HG03108 (cell line): ENCODE measurements around the gene GRAPL.
"Not testable (repeated sequence)": the region's sequence is repeated elsewhere in the genome, so short reads cannot be mapped to it uniquely, and the experiment has no call there.

Source experiments
- ATAC-seq: cut with Tn5 transposase; IDR thresholded peaks from one replicate; pipeline ENCODE4 v1.9.1; 2021; ENCODE audit warnings: moderate library complexity; ENCODE audit not compliant: unreplicated experiment

The GRAPL gene

DNA sequence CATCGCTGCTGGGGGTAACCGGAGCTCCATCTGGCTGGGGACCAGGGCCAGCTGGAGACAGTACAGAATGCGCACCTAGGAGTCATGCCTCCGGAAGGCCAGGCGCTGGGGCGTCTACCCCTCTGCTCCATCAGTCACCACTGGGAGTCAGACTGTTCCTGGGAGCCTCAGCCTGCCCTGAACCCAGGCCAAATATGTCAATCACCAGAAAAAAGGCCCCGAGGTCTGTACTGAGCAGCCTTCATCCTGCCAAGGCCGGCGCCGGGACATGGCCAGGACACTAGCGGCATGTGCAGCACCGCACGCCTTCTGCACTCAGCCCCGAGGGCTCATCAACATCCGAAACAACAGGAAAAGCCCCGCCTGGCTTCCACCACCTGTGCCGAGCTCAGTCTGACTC, 8.7 kb downstream of the GRAPL start:
- not testable (repeated sequence) for ATAC-seq

GRCh38 chr17:19136605-19137004, 9.2 kb downstream of the GRAPL start:
- not testable (repeated sequence) for ATAC-seq

GRCh38 chr17:19137959-19138358, 10.6 kb downstream of the GRAPL start:
- ATAC-seq: not testable (repeated sequence)

DNA sequence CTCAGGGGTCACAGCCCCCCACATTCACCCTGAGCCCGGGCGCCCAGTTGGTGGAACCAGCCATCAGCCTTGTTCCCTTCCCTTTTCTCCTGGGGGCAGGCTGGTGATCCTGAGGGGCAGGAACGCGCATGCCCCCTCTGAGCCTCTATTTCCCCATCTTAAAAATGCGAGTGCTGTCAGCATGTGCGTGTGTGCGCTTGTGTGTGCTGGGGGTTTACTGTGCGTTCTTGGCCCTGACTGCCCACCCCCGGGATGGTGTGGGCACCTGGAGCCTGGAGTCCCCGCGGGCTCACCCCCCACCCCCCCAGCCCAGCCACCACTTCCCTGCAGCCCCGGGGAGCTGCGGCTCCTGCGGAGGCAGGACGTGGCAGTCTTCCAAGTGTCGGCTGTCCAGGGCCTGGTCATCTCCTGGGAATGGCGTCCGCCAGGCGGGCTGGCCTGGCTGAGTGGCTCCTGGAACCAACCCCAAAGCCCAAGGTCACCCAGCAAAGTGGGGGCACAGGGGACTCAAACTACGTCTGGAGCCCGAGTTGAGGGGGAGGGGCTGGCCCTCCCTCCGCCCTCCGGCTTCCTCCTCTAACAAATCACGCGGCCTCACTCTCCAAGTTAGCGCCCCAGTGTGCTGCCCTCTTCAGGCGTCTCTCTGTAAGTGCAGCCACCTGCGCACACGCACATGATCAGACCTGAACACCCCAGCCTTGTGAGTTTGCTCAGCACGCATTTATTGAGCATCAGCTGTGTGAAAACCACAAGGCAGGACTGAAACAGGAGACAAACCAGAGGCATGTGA, 14.2 kb downstream of the GRAPL start:
- not testable (repeated sequence) for ATAC-seq

DNA sequence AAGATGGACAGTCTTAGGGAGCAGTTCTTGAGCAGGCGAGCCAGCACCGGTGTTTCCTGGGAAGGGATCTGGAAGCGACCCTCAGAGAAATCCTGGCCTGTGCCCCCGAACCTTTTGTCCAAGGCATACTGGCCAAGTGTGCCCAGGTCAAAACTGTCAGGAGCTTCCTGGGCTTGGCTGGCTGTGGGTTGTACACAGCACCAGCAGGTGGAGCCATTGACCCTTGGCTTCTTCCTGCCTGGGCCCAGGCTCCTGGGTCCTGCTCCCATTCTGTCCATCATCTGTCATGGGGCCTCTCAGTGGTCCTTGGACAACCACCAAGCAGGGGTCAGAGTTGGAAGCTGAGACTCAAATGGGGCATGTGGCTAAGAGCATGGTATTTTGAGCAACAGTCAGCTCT, 15.0 kb downstream of the GRAPL start:
- ATAC-seq: not testable (repeated sequence)

DNA sequence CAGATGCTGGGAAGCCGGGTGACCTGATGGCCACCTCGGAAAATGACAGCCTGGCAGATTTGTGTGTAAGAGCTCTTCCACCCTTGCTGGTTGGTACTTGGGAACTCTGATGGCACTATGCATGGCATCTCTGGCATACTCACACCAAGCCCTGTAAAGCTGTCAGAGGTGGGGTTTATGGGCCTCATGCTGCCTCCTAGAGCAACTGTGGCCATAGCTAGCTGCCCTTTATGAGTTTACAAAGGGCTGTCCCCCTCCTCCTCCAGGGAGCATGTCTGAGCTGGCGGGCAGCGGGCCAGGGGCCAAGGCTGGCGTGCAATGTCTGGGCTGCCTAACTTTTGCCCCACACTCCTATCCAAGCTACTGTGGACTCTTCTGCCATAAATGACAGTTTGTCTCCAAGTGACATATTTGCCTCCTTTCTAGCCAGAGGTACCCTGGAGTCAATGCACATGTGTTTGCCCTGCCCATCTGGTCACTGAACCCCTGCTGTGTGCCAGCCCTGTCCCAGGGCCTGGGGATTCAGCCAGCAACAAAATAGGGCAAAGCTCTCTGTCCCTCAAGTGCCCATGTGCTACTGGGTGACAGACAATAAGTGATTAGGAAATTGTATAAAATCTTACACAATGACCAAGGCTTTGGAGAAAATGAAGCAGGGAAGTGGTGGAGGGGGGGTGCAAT, 15.8 kb downstream of the GRAPL start:
- ATAC-seq: not testable (repeated sequence)

DNA sequence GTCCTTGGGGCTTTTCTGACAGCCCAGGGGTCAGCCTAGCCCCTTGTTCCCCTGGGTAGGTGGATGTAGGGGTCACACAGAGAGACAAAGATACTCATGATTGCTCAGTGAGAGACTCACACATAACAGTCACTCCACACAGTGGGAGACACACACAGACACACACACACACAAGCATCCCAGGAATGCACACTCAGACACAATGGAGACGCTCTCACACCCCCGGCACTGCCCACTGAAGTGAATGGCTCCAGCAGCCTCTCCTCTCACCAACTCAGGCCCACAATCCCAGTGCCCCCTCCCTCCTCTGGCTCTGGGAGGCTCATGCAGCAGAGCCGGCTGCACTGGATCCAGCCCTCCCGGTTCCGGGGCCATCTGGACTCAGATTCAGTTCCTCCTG, 17.0 kb downstream of the GRAPL start:
- not testable (repeated sequence) for ATAC-seq

DNA sequence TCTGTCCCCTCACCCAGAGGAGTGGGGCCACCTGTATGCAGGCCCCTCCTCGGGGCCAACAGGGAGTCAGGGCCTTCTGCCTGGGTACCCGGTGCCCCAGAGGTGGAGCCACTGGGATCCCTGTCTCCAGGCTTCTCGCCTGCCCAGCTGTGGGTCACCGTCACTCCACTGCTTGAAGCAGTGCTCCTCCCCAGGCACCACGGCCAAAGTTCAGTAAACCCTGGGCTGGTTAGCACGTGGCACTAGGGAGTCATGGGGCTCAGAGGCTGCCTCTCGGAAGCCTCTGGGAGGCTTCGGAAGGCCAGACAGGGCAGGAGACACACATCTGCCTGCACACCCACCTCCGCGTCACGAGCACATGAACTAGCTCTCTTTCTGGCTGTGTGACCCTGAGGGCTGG, 18.1 kb downstream of the GRAPL start:
- not testable (repeated sequence) for ATAC-seq

DNA sequence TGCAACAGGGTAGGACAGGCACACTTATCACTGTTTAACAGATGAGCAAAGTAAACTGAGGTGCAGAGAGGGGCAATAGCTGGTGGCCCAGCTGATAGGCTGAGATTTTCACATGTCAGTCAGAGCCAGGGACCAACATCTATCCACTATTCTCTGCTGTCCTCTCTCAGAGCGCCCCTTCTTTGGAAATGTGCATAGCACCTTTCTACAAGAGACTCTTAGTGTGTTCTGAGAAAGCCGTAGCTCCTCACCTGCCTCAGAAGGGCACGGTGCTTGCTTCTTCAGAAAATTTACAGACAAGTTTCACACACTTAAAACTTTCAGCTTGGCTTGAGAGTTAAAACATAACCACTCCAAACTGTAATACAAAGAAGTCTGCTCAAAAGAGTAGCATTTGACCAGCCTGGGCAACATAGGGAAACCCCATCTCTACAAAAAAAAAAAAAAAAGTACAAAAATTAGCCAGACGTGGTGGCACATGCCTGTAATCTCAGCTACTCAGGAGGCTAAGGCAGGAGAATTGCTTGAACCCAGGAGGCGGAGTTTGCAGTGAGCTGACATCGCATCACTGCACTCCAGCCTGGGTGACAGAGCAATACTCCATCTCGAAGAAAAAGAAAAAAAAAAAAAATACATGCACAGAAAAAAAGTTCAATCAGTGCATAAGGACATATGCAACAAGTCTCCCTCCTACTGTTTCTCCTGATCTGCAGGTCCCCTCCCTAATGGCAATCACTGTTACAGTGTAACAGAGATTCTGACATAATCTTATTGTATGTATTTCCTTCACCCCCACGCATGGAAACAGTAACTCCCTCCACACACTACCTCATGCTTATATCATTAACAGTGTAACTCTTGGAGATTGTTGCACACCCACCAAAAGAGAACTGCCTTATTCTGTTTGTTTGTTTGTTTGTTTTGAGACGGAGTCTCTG, 23.6 kb downstream of the GRAPL start:
- not testable (repeated sequence) for ATAC-seq

DNA sequence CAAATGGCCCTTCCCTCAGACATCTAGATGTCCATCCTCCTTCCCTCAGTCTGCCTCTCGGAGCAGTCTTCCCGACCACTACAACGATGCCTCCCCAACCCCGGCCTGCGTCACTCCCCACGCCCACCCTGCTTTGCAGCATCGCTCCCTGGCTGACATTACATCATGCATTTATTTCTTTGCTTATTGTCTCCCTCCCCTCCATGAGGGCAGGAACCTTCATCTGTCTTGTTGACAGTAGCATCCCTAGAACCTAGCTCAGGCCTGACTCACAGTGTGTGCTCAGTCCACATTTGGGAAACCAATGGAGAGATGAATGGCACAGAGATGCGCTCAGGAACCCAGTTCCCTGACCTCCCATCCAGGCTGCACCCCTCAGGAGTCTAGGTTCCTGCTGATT, 30.2 kb downstream of the GRAPL start:
- not testable (repeated sequence) for ATAC-seq

DNA sequence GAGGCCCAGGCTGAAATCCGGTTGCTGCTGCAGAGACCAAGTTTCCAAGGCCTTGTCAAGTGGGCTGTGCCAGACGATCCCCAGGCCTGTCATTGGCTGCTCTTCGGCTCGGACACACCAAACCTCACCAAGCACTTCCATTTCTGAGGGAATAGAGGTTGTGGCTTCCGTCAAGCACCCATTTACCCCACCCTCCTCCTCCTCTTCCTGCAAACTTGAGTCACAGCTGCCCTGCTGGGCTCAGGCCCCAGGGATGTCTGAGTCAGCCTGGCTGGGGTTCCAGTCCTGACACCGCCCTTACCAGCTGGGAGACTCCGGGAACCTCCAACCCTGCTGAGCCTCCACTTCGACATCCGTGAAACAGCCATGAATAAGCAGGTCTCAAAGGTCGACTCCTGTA, 31.1 kb downstream of the GRAPL start:
- not testable (repeated sequence) for ATAC-seq

GRCh38 chr17:19158938-19159337, 31.5 kb downstream of the GRAPL start:
- ATAC-seq: not testable (repeated sequence)

DNA sequence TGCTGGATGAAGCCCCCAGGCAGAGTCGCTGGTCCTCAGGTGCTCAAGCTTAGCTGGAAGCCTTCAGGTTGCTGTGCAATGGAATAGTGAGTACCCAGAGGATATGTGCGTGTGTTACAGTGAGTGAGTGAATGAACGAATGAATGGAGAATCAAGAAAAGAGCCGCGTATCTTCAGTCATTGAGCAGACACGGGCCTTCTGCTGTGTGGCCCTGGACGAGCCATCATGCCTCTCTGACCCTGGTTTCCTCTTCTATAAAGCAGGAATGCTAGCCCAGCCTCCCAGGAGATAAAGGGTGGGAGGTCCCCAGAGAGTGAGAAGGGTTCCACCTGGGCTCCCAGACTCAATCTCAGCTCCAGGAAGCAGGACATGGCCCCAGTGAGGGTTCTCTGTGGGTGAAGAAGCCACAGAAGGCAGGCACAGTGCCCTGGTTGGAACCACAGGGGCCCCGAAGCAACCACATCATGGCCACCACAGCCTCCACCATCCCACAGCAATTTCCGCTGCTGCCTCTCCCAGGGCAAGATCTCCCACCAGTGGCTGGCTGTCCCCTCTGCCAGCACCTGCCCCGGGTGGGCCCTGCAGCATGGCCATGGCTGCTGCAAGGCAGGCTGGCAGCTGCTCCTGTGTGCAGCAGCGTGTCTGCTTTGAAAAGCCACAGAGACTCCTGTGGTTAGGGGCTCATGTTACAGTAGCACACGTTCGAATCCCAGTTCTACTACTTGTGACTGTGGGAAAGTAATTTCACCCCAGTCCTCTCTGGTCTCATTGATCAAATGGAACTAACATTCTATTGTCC, 34.1 kb downstream of the GRAPL start:
- not testable (repeated sequence) for ATAC-seq

GRCh38 chr17:19162384-19163216, 35.2 kb downstream of the GRAPL start:
- not testable (repeated sequence) for ATAC-seq

GRCh38 chr17:19174422-19174821, 47.0 kb downstream of the GRAPL start:
- not testable (repeated sequence) for ATAC-seq

DNA sequence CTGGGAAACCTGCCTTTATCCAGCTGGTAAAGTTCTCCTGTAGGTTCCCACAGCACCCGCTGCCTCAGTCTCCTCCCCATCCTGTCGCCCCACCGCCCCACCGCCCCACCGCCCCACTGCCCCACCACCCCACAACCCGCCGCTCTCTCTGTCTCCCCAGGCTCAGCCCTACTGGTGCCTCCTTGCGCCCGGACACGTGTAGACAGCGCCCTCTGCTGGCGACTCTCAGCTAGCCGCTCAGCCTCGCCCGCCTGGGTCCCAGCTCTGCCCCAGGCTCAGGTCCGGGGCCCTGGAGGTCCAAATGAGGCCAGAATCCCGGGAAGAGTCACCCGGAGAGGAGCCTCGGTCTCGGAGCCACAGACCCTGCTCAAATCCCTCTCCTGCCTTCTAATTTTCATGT, 48.0 kb downstream of the GRAPL start:
- peak; percentile 48 for ATAC-seq

DNA sequence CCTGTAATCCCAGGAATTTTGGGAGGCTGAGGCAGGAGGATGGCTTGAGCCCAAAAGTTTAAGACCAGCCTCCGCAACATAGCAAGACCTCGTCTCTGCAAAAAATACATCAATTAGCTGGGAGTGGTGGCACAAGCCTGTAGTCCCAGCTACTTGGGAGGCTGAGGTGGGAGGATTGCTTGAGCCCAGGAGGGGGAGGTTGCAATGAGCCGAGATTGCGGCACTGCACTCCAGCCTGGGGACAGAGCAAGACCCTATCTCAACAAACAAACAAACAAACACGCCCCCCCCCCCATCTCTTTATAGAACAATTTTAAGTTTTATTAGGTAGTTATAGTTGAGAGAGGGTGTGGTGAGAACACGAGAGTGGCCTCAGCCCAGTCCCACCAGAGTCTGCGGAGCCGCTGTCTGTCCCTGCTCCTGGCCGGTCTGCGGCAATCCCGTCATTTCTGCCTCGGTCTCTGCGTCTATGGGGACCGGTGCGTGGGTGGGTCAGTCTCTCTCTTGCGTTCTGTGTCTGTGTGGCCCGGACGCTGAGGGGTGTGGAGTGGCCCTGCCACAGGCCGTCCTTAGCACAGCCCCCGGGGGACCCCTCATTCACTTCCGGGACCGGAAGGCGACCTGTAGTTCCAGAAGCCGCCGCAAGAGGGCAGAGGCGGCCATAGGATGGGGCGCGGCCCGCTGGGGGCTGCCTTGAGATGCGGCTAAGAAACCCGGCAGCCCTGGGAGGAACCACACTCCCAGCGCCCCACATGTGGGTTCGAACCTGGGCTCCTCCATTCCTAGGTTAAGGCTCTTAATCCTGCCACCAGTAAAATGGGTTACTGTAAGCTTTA, 53.9 kb downstream of the GRAPL start:
- peak; percentile 95 for ATAC-seq
